Amniotic stem cell (primary cell): ENCODE results near the gene SMG9.
"Not testable (repeated sequence)": the region's sequence is repeated elsewhere in the genome, so short reads cannot be mapped to it uniquely, and the experiment has no call there.

Source experiments
- DNase-seq: peaks from one replicate; lab custom pipeline; 2025; lab: John Stamatoyannopoulos, UW

The SMG9 gene

GRCh38 chr19:43692385-43692784 is 62.4 kb downstream of the SMG9 start:
- DNase-seq, result no peak

GRCh38 chr19:43691755-43692154 is 63.0 kb downstream of the SMG9 start:
- no peak for DNase-seq

GRCh38 chr19:43690890-43691289 is 63.9 kb downstream of the SMG9 start:
- no peak for DNase-seq

GRCh38 chr19:43690444-43690843 is 64.3 kb downstream of the SMG9 start:
- no peak for DNase-seq

GRCh38 chr19:43688059-43688701 is 66.6 kb downstream of the SMG9 start:
- no peak for DNase-seq

GRCh38 chr19:43687660-43687997 is 67.1 kb downstream of the SMG9 start:
- no peak for DNase-seq

- no peak for DNase-seq
Observed at GRCh38 chr19:43684326-43684725, 70.4 kb downstream of the SMG9 start.

GRCh38 chr19:43683905-43684304 is 70.9 kb downstream of the SMG9 start:
- DNase-seq, result no peak

- no peak for DNase-seq
Observed at GRCh38 chr19:43682824-43683661, 71.7 kb downstream of the SMG9 start.

- not testable (repeated sequence) for DNase-seq
Observed at GRCh38 chr19:43682269-43682668, 72.5 kb downstream of the SMG9 start.

- DNase-seq, result no peak
Observed at GRCh38 chr19:43681821-43682220, 72.9 kb downstream of the SMG9 start.

- no peak for DNase-seq
Observed at GRCh38 chr19:43678512-43679261, 76.1 kb downstream of the SMG9 start.
